Activated CD4-positive, alpha-beta memory T cell treated with anti-CD3 and anti-CD28 coated beads, Interleukin-2, amount 10 ng/mL, durations not matched to agents 7 days and 5 days (primary cell): ENCODE results near the gene AR. TPM values are rescaled to one million over a fixed set of nuclear protein-coding genes. Genes with fewer than 3 reads are reported as not detected.

Experiments
- CTCF ChIA-PET: fragments of 350-600 bp; sonication (Branson Sonifier 250); formaldehyde crosslinking; loops from one replicate; lab custom pipeline; 2021; ENCODE audit warnings: antibody characterized with exemption, inconsistent platforms; lab: Charles Lee
- POLR2A ChIA-PET: fragments of 350-600 bp; sonication (Branson Sonifier 250); formaldehyde crosslinking; loops from one replicate; lab custom pipeline; 2021; ENCODE audit warnings: antibody characterized with exemption; lab: Charles Lee
- DNase-seq: peaks from one replicate; pipeline ENCODE4 v3.0.0-alpha.2; 2020
- H3K27ac Mint-ChIP-seq: one replicate; pipeline ENCODE4 v1.8.0; 2021; ENCODE audit warnings: mild to moderate bottlenecking, mixed read lengths
- H3K27me3 Mint-ChIP-seq: one replicate; pipeline ENCODE4 v1.8.0; 2021; ENCODE audit warnings: mixed read lengths
- H3K36me3 Mint-ChIP-seq: one replicate; pipeline ENCODE4 v1.8.0; 2021; ENCODE audit warnings: low read depth, mixed read lengths
- H3K4me1 Mint-ChIP-seq: one replicate; pipeline ENCODE4 v1.8.0; 2021; ENCODE audit warnings: mixed read lengths
- H3K4me3 Mint-ChIP-seq: one replicate; pipeline ENCODE4 v1.8.0; 2021; ENCODE audit warnings: mild to moderate bottlenecking, mixed read lengths
- H3K9me3 Mint-ChIP-seq: one replicate; pipeline ENCODE4 v1.8.0; 2021; ENCODE audit warnings: mixed read lengths
- total RNA-seq, 2 experiments: library from RNA; stranded (reverse); gene quantifications; one replicate each; pipeline ENCODE4 v1.2.3, GENCODE V29; 2021

Gene AR
- total RNA-seq, 2 experiments from 2014 or later = 0.33 to 0.45 TPM

DNA sequence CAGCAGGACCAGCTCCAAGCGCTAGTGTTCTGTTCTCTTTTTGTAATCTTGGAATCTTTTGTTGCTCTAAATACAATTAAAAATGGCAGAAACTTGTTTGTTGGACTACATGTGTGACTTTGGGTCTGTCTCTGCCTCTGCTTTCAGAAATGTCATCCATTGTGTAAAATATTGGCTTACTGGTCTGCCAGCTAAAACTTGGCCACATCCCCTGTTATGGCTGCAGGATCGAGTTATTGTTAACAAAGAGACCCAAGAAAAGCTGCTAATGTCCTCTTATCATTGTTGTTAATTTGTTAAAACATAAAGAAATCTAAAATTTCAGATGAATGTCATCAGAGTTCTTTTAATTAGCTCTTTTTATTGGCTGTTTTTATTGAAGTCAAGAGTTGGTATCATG lies 186.5 kb downstream of the AR start:
- CTCF ChIA-PET = no interaction called here
- H3K27ac Mint-ChIP-seq = no peak overlapping the region
- no peaks in the 10 kb centered on the region for H3K27me3 Mint-ChIP-seq
- POLR2A ChIA-PET = no interaction called here
- H3K4me3 Mint-ChIP-seq = no peak overlapping the region
- no peaks in the 10 kb centered on the region for H3K9me3 Mint-ChIP-seq
- no peaks in the 10 kb centered on the region for H3K36me3 Mint-ChIP-seq
- DNase-seq = no peak
- no peaks in the 10 kb centered on the region for H3K4me1 Mint-ChIP-seq

DNA sequence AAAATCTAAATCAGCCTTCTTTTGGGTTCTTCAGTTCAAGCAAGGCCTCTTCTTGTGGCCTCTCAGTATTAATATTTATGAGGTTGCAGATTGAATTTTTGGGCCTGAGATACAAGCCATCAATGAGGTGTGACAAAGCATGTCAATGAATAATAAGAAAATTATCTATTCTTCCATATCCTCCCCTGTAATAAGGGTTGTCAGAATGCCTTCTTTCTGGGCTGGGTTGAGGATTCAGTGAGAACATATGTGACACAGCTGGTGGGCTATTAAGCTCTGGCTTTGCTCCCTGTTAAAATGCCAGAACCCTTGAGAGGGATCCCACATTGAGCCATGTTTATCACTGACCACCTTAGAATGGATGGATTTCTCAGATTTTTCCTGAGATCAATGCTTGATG lies 187.2 kb downstream of the AR start:
- no peak for DNase-seq
- Mint-ChIP-seq H3K27ac (no peak overlapping the region), H3K4me3 (no peak overlapping the region), H3K9me3 (no peaks in the 10 kb centered on the region), H3K36me3 (no peaks in the 10 kb centered on the region), H3K27me3 (no peaks in the 10 kb centered on the region), H3K4me1 (no peaks in the 10 kb centered on the region)
- ChIA-PET CTCF (no interaction called here), POLR2A (no interaction called here)

DNA sequence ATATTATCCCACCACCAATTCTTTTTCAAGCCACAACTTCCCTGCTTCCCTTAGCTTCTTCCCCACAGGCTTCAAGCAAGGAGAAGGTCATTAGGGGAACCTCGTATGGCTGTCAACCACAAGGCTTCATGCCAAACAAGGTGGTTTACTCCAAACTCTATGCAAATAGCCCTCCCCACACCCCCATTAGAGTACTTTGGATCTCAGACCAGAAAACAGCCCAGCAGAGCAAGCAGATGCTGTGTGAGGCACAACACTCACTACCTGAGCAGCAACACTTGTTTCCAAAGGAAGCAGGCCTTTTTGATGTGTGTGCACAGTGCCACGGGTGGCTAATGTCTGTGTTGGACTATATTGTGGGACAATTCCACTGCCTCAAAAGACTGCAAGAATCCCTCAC lies 189.0 kb downstream of the AR start:
- H3K9me3 Mint-ChIP-seq = no peaks in the 10 kb centered on the region
- H3K27me3 Mint-ChIP-seq = no peaks in the 10 kb centered on the region
- H3K4me3 Mint-ChIP-seq = no peak overlapping the region
- ChIA-PET CTCF (no interaction called here), POLR2A (no interaction called here)
- no peaks in the 10 kb centered on the region for H3K36me3 Mint-ChIP-seq
- DNase-seq = no peak
- H3K27ac Mint-ChIP-seq = no peak overlapping the region
- no peaks in the 10 kb centered on the region for H3K4me1 Mint-ChIP-seq

DNA sequence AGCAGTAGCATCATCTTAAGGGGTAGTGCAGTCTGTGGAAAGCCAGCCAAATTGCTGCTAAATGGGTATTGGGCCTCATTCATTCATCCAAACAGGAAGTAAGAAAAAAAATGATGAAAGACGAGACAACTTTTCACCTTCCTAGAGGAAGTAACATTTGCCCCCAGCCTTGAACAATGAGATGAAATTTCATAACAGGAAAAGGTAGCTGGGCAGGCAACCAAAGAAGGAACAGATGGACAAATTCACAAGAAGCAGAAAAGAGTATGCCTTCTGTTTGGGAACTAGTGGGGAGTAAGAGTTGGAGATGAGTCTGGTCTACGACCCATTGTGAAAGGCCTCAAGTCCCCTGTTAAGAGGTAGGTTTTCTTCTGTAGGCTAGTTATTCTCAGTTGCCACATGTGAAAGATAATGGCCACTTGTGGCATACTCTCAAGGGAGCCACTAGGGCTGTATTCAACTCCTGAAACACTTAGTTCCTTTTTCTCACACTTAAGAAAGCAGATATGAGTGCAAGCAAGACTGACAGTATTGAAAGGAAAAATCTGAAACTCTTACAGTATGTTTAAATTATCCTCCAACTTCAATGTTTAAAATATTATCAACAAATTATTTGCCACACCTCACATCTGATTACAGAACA lies 190.4 kb downstream of the AR start:
- Mint-ChIP-seq H3K9me3 (no peaks in the 10 kb centered on the region), H3K4me1 (no peaks in the 10 kb centered on the region), H3K36me3 (no peaks in the 10 kb centered on the region), H3K4me3 (no peak overlapping the region), H3K27me3 (no peaks in the 10 kb centered on the region), H3K27ac (no peak overlapping the region)
- POLR2A ChIA-PET = no interaction called here
- DNase-seq = no peak
- CTCF ChIA-PET = no interaction called here

DNA sequence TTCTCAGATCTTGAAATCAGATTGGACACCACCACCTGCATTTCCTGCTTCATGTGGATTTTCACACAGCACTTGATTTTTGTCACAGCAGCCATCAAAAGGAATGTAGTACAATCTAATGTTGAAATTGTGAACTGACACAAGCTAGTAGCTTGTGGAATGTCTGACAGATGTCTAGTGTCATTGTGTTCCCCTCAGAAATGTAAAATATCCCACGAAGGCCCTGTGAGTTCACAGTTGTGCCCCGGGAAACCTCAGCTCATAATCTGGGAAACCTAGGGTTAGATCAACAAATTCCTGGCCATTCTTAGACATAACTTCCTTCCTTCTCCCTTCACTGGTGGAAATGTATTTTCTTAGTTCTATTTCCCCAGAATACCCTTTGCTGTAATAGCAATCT lies 205.7 kb downstream of the AR start:
- Mint-ChIP-seq H3K27me3 (no peaks in the 10 kb centered on the region), H3K4me3 (no peak overlapping the region), H3K4me1 (no peaks in the 10 kb centered on the region), H3K36me3 (no peaks in the 10 kb centered on the region), H3K9me3 (no peaks in the 10 kb centered on the region), H3K27ac (no peak overlapping the region)
- no peak for DNase-seq
- ChIA-PET CTCF (no interaction called here), POLR2A (no interaction called here)

DNA sequence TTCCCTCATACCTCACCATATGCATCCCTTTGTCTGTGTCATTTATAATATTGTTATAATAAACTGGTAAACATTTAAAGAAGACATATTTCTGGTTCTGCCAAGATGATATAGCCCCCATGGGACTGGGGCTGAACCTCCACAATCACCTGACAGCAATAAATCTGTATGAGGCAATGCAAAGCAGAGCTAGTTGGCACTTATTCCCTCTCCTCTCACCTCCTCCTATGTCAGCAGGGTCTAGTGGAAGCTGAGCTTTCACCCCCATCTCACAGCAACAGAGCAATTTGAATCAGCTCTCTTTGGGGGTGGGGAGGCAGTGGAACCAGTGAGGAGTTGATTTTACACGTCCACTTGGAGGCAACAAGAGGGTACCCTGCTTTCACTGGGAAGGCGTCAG lies 206.9 kb downstream of the AR start:
- H3K4me1 Mint-ChIP-seq = no peaks in the 10 kb centered on the region
- ChIA-PET POLR2A (no interaction called here), CTCF (no interaction called here)
- H3K27ac Mint-ChIP-seq = no peak overlapping the region
- H3K36me3 Mint-ChIP-seq = no peaks in the 10 kb centered on the region
- H3K4me3 Mint-ChIP-seq = no peak overlapping the region
- no peaks in the 10 kb centered on the region for H3K27me3 Mint-ChIP-seq
- no peak for DNase-seq
- H3K9me3 Mint-ChIP-seq = no peaks in the 10 kb centered on the region

DNA sequence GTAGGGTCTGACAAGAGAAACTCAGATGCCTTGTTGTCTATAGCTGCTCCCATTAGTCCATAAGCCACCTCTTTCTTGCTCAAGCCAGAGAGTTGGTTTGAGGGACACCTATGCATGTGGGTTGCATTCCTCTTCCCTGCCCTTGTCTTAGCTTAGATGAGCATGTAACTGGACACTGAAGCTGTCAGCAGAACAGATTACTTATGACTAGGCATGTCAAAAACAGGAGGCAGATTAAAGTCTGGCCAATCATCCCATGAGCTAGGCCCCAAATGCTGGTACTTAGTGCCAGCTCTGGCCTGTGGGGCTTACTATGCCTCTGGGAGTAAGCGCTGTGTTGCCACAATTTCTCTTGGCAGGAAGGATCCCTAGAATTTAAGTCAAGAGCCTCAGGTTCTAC lies 215.2 kb downstream of the AR start:
- Mint-ChIP-seq H3K36me3 (no peaks in the 10 kb centered on the region), H3K27me3 (no peaks in the 10 kb centered on the region), H3K9me3 (no peaks in the 10 kb centered on the region), H3K27ac (no peak overlapping the region), H3K4me3 (no peak overlapping the region), H3K4me1 (no peaks in the 10 kb centered on the region)
- POLR2A ChIA-PET = no interaction called here
- CTCF ChIA-PET = no interaction called here
- DNase-seq = no peak

DNA sequence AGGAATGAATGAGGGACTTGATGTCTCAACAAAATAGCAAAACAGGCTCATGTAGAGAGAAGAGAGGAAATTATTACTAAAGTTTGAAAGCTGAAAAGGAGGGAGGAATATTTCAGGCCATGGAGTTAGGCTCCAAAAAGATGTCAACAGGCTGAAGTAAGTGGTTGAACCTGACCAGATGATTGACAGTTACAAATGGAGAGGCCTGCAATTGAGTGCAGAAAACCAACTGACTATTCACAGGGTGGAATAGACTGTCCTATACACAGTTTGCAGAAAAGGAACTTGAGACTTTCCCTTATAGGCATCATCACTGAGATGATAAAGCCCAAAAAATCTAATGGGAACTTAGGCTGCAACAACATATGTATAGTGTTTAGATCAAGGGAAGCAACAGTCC lies 233.3 kb downstream of the AR start:
- Mint-ChIP-seq H3K4me3 (no peak overlapping the region), H3K27me3 (no peaks in the 10 kb centered on the region), H3K9me3 (no peaks in the 10 kb centered on the region), H3K36me3 (no peaks in the 10 kb centered on the region), H3K27ac (no peak overlapping the region), H3K4me1 (no peaks in the 10 kb centered on the region)
- DNase-seq = no peak
- POLR2A ChIA-PET = no interaction called here
- CTCF ChIA-PET = no interaction called here

DNA sequence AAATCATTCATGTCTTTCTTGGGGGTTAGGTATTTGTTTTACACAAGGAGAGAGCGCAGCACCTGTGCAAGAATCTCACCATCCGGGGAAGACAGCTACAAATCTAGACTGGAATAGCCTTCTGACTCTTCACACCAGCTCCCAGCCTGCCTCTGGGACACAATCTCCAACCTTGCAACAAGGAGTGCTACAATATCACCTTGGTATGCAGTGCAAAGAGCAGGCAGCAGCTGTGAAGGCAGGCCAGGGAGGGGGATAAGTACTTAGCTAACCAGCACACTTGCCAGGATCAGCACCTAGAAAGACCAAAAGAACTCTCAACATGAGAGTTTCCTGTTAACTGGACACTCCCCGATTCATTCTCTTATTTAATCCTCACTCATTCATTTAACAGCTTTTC lies 235.3 kb downstream of the AR start:
- no peaks in the 10 kb centered on the region for H3K36me3 Mint-ChIP-seq
- POLR2A ChIA-PET = no interaction called here
- no peaks in the 10 kb centered on the region for H3K9me3 Mint-ChIP-seq
- no peak overlapping the region for H3K27ac Mint-ChIP-seq
- H3K4me3 Mint-ChIP-seq = no peak overlapping the region
- CTCF ChIA-PET = no interaction called here
- H3K4me1 Mint-ChIP-seq = no peaks in the 10 kb centered on the region
- H3K27me3 Mint-ChIP-seq = no peaks in the 10 kb centered on the region
- no peak for DNase-seq
